ENCODE results near the gene TKFC.

TKFC gene

GRCh38 chr11:61315260-61315659 is 17.8 kb upstream of the TKFC start:
- in situ Hi-C loops (cut with HindIII; ENCODE audit: low sequenced_read_pairs), result no loop called here

GRCh38 chr11:61325649-61326414 is 7.2 kb upstream of the TKFC start:
- in situ Hi-C loops (cut with HindIII; ENCODE audit: low sequenced_read_pairs), result loop anchor here (5.0 kb wide), 1 partner anchor 76 kb away; no protein-coding TSS in a partner anchor

DNA sequence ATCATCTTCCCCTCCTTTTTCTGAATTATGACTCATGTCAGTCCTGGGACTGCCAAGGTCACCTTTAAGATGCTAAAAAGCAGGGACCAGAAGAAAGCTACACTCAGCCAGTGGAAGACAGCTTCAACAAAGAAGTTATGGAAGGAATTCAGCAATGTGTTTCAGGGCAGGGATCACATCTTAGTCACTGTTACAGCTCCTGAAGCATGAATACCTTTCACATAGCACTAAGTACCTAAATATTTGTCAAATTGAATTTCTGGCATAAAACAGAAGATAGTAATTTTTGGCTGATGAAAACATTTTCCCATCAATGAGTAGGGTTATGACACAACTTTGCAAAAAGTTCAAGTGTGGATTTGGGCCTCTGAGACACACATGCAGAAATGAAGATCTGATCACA is 5.4 kb upstream of the TKFC start:
- in situ Hi-C loops (cut with HindIII; ENCODE audit: low sequenced_read_pairs), result loop anchor here (5.0 kb wide), 1 partner anchor 75 kb away; no protein-coding TSS in a partner anchor

DNA sequence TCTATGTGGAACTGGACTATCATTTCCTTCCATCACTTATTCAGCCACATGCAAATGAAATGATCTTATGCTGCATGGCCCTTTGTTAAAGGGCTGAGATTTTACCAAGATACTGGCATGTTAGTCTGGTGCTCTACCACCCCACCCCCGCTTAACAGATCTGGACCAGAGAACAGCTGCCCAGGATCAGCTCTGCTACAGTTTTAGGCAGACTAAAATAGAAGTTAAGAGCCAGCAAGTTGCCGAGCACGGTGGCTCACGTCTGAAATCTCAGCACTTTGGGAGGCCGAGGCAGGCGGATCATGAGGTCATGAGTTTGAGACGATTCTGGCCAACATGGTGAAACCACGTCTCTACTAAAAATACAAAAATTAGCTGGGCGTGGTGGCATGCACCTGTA is 4.7 kb upstream of the TKFC start:
- in situ Hi-C loops (cut with HindIII; ENCODE audit: low sequenced_read_pairs), result loop anchor here (5.0 kb wide), 1 partner anchor 74 kb away; no protein-coding TSS in a partner anchor

- in situ Hi-C loops (cut with HindIII; ENCODE audit: low sequenced_read_pairs), result loop anchor here (5.0 kb wide), 1 partner anchor 72 kb away; no protein-coding TSS in a partner anchor
Measured at GRCh38 chr11:61329871-61330270, 3.2 kb upstream of the TKFC start.

DNA sequence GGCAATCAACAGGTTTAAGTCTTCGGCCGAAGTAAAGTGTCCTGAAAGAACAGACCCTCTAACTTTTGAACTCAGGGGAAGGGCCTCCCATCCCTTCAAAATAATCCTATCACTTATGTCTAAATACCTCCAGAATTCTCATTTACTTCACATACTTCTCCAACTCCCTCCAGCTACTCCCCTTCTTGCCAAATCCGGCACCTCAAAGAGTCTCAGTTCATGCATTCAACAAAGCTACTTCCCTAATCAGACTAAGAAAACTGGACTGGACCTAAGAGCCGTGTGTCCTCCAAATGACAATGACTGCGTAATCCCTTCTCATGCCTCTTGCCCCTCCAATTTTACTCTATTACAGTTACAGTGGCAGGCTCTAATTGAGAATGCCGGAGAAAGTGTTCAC is 1.4 kb upstream of the TKFC start:
- in situ Hi-C loops (cut with HindIII; ENCODE audit: low sequenced_read_pairs), result no loop called here

- in situ Hi-C loops (cut with HindIII; ENCODE audit: low sequenced_read_pairs), result no loop called here
Measured at GRCh38 chr11:61332281-61332796, 689 bp upstream of the TKFC start.

DNA sequence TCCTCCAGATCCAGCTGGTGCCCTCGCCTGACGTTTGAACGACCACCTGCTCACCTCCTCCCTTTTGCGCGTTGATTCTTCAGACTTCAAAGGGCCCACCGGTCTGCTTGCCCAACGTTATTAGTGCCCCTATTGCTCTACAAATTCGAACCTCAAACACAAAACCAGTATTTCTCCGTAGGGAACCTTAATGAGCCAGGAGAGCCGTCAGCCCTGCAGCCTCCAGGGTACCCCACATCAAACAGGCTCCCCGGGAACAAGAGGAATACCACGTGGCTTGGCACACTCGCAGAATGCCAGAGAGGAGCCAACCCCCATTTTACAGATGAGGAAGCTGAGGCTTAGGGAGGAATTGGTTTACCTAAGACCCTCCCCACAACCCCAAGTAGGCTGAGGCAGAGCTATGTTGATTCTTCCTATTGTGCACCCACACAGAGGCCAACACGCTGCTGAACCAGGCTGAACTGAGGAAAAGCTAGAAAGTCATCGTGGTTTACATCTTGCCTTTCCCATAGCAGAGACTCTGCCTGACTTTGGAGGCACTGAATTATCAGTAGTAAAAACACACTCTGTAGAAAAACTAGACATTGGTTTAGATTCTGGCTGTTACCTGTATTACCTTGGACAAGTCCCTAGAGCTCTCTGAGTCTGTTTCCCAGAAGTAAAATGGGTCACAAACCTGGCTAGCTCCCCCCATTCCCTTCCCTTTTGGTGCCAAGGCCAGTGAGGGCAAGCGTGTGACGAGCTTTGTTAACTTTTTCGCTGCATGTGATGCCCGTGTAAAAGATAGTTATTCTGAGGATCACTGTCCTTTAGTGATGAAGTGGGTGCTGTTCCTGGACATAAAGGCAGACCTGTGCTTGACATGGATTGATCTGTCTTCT is 764 bp downstream of the TKFC start:
- in situ Hi-C loops (cut with HindIII; ENCODE audit: low sequenced_read_pairs), result no loop called here

GRCh38 chr11:61334434-61335354 is 1.7 kb downstream of the TKFC start:
- in situ Hi-C loops (cut with HindIII; ENCODE audit: low sequenced_read_pairs), result no loop called here

DNA sequence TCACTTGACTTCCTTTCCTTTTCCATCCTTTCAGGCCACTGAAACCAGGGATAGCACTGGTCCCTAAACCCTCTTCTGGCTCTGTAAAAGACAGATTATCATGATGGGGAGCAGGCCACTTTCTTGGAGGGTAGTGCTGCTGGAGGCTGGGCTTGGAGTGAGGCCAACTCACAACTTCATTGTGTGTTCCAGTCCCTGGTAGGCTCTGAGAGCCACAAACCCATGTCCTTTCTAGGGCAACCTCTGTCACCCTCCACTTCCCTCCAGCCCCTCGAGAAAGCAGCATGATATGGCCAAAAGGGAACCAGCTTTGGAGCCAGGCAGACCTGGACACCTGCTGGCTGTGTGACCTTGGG is 2.3 kb downstream of the TKFC start:
- in situ Hi-C loops (cut with HindIII; ENCODE audit: low sequenced_read_pairs), result no loop called here

DNA sequence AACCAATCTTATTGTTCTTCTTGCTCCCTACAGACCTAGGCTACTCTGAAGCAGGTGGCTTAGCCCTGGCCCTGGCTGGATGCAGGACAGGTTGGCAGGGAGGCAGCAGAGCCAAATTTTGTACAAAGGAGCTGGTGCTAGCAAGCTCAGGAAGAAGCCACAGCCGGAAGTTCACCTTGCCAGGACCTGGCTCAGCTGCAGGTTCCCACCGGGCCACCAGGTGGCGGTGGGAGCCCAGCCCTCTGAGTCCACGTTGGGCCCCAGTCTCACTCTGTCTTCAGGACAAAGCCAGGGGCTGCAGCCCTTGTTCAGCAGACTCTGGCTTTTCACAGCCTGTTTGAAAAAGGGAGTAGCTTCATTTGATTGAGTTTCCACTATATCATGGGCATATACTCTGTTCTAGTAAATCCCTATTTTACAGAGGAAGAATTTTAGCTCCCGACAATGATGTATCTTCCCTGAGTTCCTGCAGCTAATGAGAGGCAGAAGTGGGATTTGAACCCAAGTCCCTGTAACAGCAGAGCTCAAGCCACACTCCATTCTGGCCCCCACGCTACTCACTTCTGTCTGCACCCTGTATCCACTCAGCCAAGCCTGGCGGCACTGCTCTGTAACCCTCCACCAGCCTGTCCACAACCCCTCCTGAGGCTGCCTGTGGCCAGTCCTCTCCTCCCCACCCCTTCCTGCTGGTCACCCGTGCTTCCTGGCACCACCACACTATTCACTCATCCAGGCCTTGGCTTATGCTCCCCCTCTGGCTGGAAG is 3.3 kb downstream of the TKFC start:
- in situ Hi-C loops (cut with HindIII; ENCODE audit: low sequenced_read_pairs), result no loop called here

- in situ Hi-C loops (cut with HindIII; ENCODE audit: low sequenced_read_pairs), result no loop called here
Measured at GRCh38 chr11:61337706-61338470, 4.9 kb downstream of the TKFC start.

GRCh38 chr11:61338783-61339489 is 5.9 kb downstream of the TKFC start:
- in situ Hi-C loops (cut with HindIII; ENCODE audit: low sequenced_read_pairs), result no loop called here

- in situ Hi-C loops (cut with HindIII; ENCODE audit: low sequenced_read_pairs), result no loop called here
Measured at GRCh38 chr11:61339490-61339878, 6.5 kb downstream of the TKFC start.

DNA sequence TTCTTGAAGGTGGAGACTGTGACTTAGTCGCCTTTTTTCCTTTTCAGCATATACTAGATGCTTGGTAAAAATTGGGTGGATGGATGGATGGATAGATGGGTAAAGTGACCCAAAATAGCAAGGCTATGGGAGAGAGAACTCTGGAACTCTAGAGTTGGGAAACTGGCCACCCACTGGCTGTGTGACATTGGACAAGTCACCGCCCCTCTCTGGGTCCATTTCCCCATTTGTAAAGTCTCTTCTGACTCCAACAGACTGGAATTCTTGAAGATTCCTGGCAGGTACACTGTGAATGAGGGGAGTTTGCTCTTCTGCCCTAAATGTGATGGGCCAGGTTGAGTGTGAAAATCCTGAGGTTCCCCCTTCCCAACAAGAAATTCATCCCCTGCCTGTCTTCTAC is 8.0 kb downstream of the TKFC start:
- in situ Hi-C loops (cut with HindIII; ENCODE audit: low sequenced_read_pairs), result no loop called here

GRCh38 chr11:61341706-61342105 is 8.7 kb downstream of the TKFC start:
- in situ Hi-C loops (cut with HindIII; ENCODE audit: low sequenced_read_pairs), result no loop called here

DNA sequence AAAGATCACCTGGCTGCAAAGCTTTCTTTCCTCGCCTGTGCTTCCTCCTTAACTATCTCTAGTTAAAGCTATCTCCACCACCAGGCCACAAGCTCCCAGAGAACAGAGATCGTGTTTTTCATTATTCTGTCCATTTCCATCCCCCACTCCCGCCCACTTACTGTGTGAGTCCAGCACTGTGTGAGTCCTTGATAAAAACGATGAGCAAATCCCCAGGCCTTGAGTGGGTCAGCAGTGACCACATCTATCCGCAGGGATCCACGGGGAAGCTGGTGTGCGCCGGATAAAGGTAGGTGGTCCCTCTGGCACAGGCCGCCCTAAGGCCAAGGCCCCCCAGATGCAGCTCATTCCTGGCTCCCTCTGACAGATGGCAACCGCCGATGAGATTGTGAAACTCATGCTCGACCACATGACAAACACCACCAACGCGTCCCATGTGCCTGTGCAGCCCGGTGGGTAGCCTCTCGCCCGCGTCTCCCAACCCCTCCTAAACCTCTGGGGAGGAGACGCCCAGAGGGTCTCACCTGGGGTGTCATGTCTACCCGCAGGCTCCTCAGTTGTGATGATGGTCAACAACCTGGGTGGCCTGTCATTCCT is 9.3 kb downstream of the TKFC start:
- in situ Hi-C loops (cut with HindIII; ENCODE audit: low sequenced_read_pairs), result no loop called here
